CD4-positive, alpha-beta T cell (primary cell): ENCODE data around the gene LIPM. TPM values are rescaled to one million over a fixed set of nuclear protein-coding genes. Genes with fewer than 3 reads are reported as not detected.
"Not testable (repeated sequence)": the region's sequence is repeated elsewhere in the genome, so short reads cannot be mapped to it uniquely, and the experiment has no call there.

Source experiments
- ATAC-seq: fragments of 200-7000 bp; cut with Tn5 transposase; one replicate; pipeline ENCODE4 v1.10.0; 2022; ENCODE audit warnings: mild to moderate bottlenecking; ENCODE audit not compliant: poor library complexity
- CTCF ChIA-PET: fragments of 350-600 bp; sonication (Branson Sonifier 250); formaldehyde crosslinking; loops from one replicate; lab custom pipeline; 2021; ENCODE audit warnings: antibody characterized with exemption, inconsistent platforms; lab: Charles Lee
- POLR2A ChIA-PET: fragments of 350-600 bp; sonication (Branson Sonifier 250); formaldehyde crosslinking; loops from one replicate; lab custom pipeline; 2021; ENCODE audit warnings: antibody characterized with exemption, inconsistent platforms; lab: Charles Lee
- DNase-seq, 14 experiments: peaks; one replicate each; pipeline ENCODE4 v3.0.0-alpha.2; 2013 to 2020; ENCODE audit warnings: mixed read lengths in 2 of 14
- H3K27ac ChIP-seq, 2 donors: one replicate each; pipeline versions ENCODE4 v1.5.1 to v1.7.0; 2013; ENCODE audit warnings: low read length in 2 of 2, low read depth in 1 of 2, mild to moderate bottlenecking in 1 of 2
- H3K27me3 ChIP-seq, 2 experiments: 1 replicate in 1 of 2; 2 replicates in 1 of 2; pipeline versions ENCODE4 v1.6.1 to v1.7.0; 2013; ENCODE audit warnings: low read length in 2 of 2, control low read depth in 1 of 2, mild to moderate bottlenecking in 1 of 2, moderate library complexity in 1 of 2; ENCODE audit not compliant: insufficient read depth in 2 of 2, control insufficient read depth in 1 of 2
- H3K36me3 ChIP-seq: one replicate; pipeline ENCODE4 v1.6.1; 2013; ENCODE audit warnings: low read length, control low read depth; ENCODE audit not compliant: insufficient read depth
- H3K4me1 ChIP-seq: one replicate; pipeline ENCODE4 v1.6.1; 2013; ENCODE audit warnings: low read length, control low read depth; ENCODE audit not compliant: insufficient read depth
- H3K4me3 ChIP-seq: one replicate; pipeline ENCODE4 v1.5.1; 2013; ENCODE audit warnings: mild to moderate bottlenecking, low read length, moderate library complexity
- H3K9me3 ChIP-seq, 2 experiments: 1 replicate in 1 of 2; 2 replicates in 1 of 2; pipeline versions ENCODE4 v1.6.1 to v1.7.0; 2013; ENCODE audit warnings: low read length in 2 of 2, mild to moderate bottlenecking in 2 of 2, control low read depth in 1 of 2, moderate library complexity in 1 of 2; ENCODE audit not compliant: control insufficient read depth in 1 of 2, insufficient read depth in 1 of 2
- H3K27ac Mint-ChIP-seq: one replicate; pipeline ENCODE4 v1.8.0; 2020; ENCODE audit warnings: mixed read lengths
- H3K27me3 Mint-ChIP-seq: one replicate; pipeline ENCODE4 v1.8.0; 2021; ENCODE audit warnings: mixed read lengths
- H3K36me3 Mint-ChIP-seq: one replicate; pipeline ENCODE4 v1.8.0; 2021; ENCODE audit warnings: low read depth, mixed read lengths
- H3K4me1 Mint-ChIP-seq: one replicate; pipeline ENCODE4 v1.8.0; 2021; ENCODE audit warnings: low read depth, mixed read lengths
- H3K4me3 Mint-ChIP-seq: one replicate; pipeline ENCODE4 v1.8.0; 2020; ENCODE audit warnings: mild to moderate bottlenecking, mixed read lengths
- H3K9me3 Mint-ChIP-seq: one replicate; pipeline ENCODE4 v1.8.0; 2020; ENCODE audit warnings: mixed read lengths
- intact Hi-C, 2 experiments: fragments of 100-400 bp; cut with DNase I in 1 of 2; cut with micrococcal nuclease in 1 of 2; formaldehyde crosslinking; loops; one replicate each; pipeline versions ENCODE4 v1.15.1 to v1.9.0; 2023 to 2025; cut with DNase I, micrococcal nuclease
- total RNA-seq, 174 experiments: library from RNA in 2 of 174; stranded (reverse) in 2 of 174; gene quantifications; one replicate each; pipeline ENCODE4 v1.2.3 and lab custom pipeline; 2021 to 2026
- TF ChIP-seq, protein P1 (sequence below): fragments of 200-600 bp; IDR thresholded peaks from one replicate; pipeline ENCODE4 v1.8.0; 2022; ENCODE audit warnings: antibody characterized with exemption, mild to moderate bottlenecking

LIPM gene
- total RNA-seq, 2 experiments from 2014 or later, result not detected

DNA sequence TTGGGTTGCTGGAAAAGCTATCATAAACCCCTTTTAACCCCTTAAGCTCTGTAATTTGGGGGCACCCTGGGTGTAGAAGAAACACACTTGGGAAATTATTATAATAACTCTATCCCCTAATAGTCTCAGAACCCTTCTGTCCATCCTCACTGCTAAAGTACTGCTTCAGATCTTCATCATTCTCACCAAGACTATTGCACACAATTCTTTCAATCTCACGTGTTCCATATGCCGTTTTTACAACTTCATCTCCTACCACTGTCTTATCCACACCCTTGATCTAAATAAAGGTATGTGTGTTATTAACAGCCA is 33.3 kb downstream of the LIPM start:
- no peaks in the 10 kb centered on the region for H3K9me3 ChIP-seq
- Mint-ChIP-seq H3K27me3 (no peaks in the 10 kb centered on the region), H3K36me3 (no peaks in the 10 kb centered on the region), H3K9me3 (no peaks in the 10 kb centered on the region), H3K27ac (no peak overlapping the region), H3K4me1 (peaks cover 28% of the 10 kb centered on the region), H3K4me3 (no peak overlapping the region)
- intact Hi-C loops, result loop anchor here (1.0 to 5.0 kb wide), 6 partner anchors 41 to 381 kb away; no protein-coding TSS in a partner anchor
- H3K4me1 ChIP-seq, result peaks cover 12% of the 10 kb centered on the region
- ChIA-PET POLR2A (interaction anchor here (0.7 to 2.3 kb wide), 8 partner anchors 9 to 253 kb away, joined by 3 to 14 read pairs (median 6); partner anchors contain the start of gene STAMBPL1), CTCF (interaction anchor here (0.6 to 4.8 kb wide), 15 partner anchors 9 to 517 kb away, joined by 3 to 85 read pairs (median 3); no protein-coding TSS in a partner anchor)
- ATAC-seq (no peak), DNase-seq (no peak)
- no peak overlapping the region for H3K27ac ChIP-seq
- H3K36me3 ChIP-seq, result no peaks in the 10 kb centered on the region
- H3K4me3 ChIP-seq, result no peak overlapping the region
- no peaks in the 10 kb centered on the region for H3K27me3 ChIP-seq
- TF ChIP-seq, protein P1, sequence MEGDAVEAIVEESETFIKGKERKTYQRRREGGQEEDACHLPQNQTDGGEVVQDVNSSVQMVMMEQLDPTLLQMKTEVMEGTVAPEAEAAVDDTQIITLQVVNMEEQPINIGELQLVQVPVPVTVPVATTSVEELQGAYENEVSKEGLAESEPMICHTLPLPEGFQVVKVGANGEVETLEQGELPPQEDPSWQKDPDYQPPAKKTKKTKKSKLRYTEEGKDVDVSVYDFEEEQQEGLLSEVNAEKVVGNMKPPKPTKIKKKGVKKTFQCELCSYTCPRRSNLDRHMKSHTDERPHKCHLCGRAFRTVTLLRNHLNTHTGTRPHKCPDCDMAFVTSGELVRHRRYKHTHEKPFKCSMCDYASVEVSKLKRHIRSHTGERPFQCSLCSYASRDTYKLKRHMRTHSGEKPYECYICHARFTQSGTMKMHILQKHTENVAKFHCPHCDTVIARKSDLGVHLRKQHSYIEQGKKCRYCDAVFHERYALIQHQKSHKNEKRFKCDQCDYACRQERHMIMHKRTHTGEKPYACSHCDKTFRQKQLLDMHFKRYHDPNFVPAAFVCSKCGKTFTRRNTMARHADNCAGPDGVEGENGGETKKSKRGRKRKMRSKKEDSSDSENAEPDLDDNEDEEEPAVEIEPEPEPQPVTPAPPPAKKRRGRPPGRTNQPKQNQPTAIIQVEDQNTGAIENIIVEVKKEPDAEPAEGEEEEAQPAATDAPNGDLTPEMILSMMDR, result peak; percentile 59

- H3K4me1 ChIP-seq, H3K36me3 ChIP-seq, H3K9me3 ChIP-seq, H3K27me3 ChIP-seq, H3K4me3 Mint-ChIP-seq, H3K27ac Mint-ChIP-seq, H3K9me3 Mint-ChIP-seq, H3K27ac ChIP-seq, DNase-seq, H3K36me3 Mint-ChIP-seq, H3K27me3 Mint-ChIP-seq, H3K4me3 ChIP-seq, ATAC-seq: not testable (repeated sequence)
- ChIA-PET CTCF (interaction anchor here (4.8 kb wide), 1 partner anchor 95 kb away, joined by 85 read pairs; no protein-coding TSS in a partner anchor), POLR2A (interaction anchor here (0.6 to 2.3 kb wide), 2 partner anchors 21 to 42 kb away, joined by 3 to 14 read pairs; partner anchors contain the start of gene STAMBPL1)
- peaks cover 14% of the 10 kb centered on the region for H3K4me1 Mint-ChIP-seq
- intact Hi-C loops, result loop anchor here in 1 of 2 experiments (2.0 to 5.0 kb wide), 2 partner anchors 40 to 377 kb away; no protein-coding TSS in a partner anchor
Measured at GRCh38 chr10:88837632-88838031, 35.1 kb downstream of the LIPM start.

GRCh38 chr10:88838766-88839350 is 36.3 kb downstream of the LIPM start:
- no peaks in the 10 kb centered on the region for H3K9me3 Mint-ChIP-seq

More at GRCh38 chr10:88838766-88839350, 36.3 kb downstream of the LIPM start:
- H3K9me3 ChIP-seq, result no peaks in the 10 kb centered on the region
- intact Hi-C loops, result loop anchor here in 1 of 2 experiments (5.0 kb wide), 1 partner anchor 38 kb away; no protein-coding TSS in a partner anchor
- H3K4me1 Mint-ChIP-seq, result peaks cover 2% of the 10 kb centered on the region
- H3K4me1 ChIP-seq, result peaks cover 5% of the 10 kb centered on the region
- no peaks in the 10 kb centered on the region for H3K36me3 Mint-ChIP-seq
- DNase-seq (peak in 1 of 14 experiments; percentile 25), ATAC-seq (no peak)
- H3K27ac Mint-ChIP-seq, result no peak overlapping the region
- no peak overlapping the region for H3K4me3 ChIP-seq
- no peaks in the 10 kb centered on the region for H3K27me3 Mint-ChIP-seq
- H3K4me3 Mint-ChIP-seq, result no peak overlapping the region
- TF ChIP-seq, protein P1, result no peak
- ChIA-PET CTCF (no interaction called here), POLR2A (no interaction called here)
- no peaks in the 10 kb centered on the region for H3K27me3 ChIP-seq
- no peak overlapping the region for H3K27ac ChIP-seq
- no peaks in the 10 kb centered on the region for H3K36me3 ChIP-seq
